Measurements from ENCODE around the gene SF3A2.

SF3A2 gene

DNA sequence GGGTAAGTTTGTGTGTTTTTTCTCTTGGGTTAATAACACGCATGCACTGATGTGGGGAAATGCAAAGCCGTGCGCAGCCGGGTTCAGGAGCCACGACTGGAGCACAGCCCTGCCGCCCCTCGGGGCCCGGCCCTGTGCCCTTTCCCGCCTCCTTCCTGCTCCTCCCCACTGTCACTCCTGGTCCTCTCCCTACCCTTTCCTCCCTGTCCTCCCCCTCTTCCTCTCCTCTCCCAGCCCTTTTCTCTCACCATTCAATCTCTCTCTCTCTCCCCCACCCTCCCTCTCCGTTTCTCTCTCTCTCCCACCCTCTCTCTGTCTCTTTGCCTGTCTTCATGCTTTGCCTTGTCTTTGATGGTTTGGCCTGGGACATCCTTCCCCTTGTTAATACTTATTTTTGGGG, 27.6 kb upstream of the SF3A2 start:
- no peak for DNase-seq

DNA sequence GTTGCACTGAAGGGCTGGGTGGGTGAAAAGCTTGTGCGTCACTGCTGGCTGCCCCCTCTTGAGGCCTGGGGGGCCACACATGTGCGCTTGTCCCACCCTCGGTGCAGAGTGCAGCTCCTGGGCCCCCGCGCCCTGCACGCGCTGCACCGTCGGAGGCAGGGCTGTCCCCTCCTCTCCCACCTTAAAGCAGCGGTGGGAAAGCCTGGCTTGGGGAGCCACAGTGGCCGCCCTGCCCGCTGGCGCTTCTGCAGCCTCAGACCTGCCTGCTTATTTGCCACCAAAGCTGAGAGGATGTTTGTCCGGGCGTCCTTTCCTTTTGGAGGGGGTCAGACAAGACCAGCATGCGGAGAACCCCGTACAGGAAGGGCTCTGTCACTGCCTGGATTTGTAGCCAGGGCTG, 27.2 kb upstream of the SF3A2 start:
- no peak for DNase-seq

DNA sequence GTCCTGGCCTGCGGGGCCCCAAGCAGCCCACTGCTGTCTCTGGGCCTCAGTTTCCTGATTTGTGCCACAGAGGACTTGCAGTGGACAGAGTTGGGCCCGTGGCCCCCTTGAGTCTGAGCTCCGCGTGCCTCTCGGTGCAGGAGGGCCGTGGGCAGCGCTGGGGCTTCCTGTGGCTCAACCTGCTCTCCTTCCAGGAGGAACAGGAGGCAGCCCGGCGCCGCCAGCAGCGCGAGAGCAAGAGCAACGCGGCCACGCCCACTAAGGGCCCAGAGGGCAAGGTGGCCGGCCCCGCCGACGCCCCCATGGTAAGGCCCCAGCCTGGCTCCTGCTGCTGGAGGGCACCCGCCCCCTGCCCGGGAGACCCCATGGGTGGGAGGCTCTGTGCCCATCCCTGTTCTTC, 26.4 kb upstream of the SF3A2 start:
- DNase-seq, result no peak

DNA sequence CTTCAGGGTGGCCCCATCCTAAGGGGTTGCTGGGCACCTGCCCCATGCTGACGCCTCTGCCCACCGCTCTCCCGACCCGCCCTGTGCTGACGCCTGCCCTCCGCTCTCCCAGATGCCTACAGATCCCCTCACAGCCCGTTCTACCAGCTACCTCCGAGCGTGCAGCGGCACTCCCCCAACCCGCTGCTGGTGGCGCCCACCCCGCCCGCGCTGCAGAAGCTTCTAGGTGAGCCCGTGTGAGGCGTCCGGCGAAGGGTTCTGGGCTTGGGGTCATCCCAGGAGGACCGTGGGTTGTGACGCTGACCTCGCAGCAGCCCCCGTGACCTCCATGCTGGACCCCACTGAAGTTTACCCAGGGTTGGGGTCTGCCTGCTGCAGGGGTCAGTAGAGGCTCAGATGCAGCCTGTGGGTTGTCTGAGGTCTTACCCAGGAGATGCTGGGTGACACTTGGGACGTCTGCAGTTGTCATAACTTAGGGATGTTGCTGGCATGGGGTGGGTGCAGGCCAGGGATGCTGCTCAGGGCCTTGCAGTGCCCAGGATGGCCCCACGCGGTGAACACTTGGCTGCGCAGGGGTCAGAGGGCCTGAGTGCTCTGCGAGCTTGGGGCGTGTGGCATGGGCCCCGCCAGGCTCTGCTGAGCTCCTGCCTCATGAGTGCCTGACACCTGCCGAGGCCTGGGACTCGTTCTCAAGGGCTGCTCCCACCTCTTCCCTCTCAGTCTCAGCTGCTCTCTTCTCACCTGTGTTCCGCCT, 25.5 kb upstream of the SF3A2 start:
- no peak for DNase-seq

DNA sequence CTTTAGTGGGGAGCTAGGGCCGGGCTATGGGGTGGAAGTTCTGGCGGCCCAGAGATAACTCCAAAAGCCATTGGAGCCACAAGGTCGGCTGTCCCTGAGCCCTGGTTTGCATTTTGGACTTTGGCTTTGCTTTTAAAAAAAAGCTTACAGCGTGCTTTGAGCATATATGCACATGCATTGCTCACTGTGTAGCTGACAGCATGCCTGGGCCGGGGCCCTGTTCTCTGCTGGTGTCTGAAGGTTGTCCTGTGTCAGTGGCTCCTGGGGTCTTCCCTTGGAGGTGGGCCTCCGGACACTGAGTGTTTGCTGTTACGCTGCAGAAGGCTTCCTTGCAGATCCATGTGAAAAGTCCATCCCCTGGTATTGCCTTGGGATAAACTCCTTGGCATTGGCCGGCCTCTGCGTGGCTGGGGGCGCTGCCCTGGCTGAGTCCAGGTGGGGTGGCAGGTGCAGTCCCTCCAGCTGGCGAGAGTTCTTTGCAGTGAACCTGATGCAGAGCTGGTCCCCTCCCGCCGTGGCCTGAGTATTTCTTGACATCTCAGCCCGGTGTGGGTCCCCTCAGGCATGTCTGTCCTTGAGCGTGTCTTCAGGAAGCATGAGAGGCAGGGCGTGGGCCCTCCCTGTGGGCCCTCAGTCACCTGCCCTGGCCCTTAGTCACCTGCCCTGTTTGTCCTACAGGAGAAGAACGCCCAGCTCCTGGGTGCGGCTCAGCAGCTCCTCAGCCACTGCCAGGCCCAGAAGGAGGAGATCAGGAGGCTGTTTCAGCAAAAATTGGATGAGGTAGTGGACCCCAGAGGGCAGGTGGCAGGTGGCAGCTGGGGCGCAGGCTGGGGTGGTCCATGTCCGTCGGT, 23.5 kb upstream of the SF3A2 start:
- no peak for DNase-seq

DNA sequence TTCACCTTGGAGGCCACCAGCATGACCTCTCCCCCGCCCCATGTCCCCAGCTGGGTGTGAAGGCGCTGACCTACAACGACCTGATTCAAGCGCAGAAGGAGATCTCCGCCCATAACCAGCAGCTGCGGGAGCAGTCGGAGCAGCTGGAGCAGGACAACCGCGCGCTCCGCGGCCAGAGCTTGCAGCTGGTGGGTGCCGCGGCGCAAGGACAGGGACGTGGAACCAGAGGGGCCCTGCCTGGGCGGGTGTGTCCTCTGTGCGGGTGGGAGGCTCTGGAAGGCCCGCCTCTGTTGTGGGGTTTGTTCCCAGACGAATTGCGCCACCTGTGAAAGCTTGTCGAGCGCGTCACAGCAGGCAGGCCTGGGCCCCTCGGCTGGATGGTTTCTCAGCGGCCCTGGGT, 22.8 kb upstream of the SF3A2 start:
- no peak for DNase-seq

DNA sequence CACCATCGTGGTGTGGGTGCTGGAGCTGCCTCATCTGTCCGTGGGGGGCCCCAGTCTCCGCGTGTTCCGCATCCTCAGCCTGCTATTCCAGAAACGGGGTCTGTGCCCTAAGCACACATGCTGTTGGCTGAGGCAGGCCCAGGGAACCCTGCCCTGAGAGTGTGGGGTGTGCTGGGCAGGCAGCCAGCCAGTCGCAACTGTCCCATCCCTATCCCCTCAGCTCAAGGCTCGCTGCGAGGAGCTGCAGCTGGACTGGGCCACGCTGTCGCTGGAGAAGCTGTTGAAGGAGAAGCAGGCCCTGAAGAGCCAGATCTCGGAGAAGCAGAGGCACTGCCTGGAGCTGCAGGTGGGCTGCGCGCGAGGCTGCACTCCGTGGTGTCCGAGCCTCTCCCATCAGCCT, 22.4 kb upstream of the SF3A2 start:
- DNase-seq, result no peak

DNA sequence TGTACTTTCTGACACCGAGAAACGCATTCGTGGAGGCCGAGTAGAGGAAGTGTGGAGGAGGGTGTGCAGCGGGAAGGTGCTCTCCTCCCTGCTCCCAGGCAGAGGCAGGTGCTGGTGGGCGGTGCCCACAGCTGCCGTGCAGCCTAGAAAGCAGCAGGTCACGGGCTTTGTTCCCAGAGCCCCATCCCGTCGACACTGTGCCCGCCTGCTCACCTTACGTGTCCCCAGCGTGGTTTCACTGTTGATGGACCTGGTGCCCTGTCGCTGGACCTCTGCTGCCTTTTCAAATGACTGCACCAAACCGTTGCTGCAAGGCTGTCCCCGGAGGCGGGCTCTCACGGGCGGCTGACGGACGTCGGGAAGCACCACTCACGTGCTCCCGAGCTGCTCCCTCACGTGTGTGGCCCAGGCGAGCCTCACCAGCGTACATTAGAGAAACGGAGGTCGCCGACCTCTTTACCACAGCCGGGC, 21.3 kb upstream of the SF3A2 start:
- no peak for DNase-seq

DNA sequence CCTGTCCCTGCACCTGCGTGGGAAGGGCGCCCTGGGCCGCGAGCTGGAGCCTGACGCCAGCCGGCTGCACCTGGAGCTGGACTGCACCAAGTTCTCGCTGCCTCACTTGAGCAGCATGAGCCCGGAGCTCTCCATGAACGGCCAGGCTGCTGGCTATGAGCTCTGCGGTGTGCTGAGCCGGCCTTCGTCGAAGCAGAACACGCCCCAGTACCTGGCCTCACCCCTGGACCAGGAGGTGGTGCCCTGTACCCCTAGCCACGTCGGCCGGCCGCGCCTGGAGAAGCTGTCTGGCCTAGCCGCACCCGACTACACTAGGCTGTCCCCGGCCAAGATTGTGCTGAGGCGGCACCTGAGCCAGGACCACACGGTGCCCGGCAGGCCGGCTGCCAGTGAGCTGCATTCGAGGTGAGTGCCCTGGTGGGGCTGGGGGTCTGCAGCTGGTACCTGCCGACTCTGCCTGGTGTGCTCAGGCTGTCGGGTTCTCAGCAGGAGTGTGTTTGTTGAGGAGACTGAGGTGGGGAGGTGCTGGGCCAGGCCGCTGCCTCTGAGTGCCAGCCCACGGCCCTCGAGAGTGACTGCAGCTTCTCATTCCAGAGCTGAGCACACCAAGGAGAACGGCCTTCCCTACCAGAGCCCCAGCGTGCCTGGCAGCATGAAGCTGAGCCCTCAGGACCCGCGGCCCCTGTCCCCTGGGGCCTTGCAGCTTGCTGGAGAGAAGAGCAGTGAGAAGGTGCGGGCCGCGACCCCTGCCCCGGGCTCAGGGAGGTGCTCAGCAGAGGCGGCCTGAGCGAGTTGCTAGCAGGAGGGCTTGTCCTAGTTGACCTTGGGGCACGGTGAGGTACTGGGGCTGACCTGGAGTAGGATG, 20.0 kb upstream of the SF3A2 start:
- no peak for DNase-seq

DNA sequence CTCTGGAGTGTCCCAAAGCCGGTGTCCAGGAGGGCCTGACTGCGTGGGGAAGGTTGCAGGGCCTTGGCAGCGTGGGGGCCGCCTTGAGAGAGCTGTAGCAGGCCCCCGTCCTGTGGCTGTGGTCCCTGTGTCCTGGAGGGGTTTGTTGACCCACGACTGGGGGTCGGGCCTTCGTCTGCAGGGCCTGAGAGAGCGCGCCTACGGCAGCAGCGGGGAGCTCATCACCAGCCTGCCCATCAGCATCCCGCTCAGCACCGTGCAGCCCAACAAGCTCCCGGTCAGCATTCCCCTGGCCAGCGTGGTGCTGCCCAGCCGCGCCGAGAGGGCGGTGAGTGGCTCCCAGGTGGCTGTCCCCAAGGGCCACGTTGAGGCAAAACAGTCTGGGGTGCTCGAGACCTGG, 19.0 kb upstream of the SF3A2 start:
- DNase-seq, result no peak

DNA sequence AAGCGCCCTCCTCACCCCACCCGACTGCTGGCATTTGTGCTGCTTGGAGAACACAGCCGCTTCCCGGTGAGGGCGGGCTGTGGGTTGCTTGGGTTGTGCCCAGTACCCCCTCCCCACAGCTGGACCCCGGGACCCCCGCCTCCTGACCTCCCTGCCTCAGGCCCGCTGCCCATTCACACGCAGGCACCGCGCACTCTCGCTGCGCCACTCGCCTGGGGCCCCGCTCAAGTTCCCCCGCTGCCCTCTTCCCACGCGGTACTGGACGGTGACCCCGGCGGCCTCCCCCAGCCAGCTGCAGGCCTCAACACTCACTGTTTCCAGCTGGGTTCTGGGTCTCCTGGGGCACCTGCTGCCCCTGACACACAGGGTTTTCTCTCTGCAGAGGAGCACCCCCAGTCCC, 16.9 kb upstream of the SF3A2 start:
- no peak for DNase-seq

DNA sequence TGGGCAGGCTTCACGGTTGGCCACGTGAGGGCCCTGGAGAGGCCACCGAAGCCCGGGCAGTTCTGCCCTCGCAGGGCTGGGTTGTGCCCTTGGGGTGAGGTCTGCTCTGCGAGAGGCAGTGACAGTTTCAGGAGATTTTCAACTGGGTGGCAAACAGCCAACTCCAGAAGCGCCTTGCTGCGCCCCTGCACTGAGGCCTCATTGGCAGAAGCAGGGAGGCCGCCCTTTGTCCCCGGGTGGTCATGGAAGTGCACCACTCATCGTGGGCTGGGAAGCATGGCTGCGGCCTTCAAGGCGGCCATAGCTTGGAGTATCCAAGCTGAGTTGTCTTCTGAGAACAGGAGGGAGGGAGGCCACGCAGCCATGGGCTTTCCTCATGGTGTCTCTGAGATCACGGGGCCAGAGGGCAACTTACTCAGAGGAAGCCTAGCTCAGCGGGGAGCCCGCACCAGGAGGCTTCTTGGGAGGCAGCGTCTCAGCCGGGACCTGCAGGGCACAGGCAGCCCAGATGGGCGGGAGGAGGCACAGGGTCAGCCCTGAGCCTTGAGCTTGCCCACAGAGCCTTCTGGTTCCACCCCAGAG, 15.3 kb upstream of the SF3A2 start:
- DNase-seq, result no peak

DNA sequence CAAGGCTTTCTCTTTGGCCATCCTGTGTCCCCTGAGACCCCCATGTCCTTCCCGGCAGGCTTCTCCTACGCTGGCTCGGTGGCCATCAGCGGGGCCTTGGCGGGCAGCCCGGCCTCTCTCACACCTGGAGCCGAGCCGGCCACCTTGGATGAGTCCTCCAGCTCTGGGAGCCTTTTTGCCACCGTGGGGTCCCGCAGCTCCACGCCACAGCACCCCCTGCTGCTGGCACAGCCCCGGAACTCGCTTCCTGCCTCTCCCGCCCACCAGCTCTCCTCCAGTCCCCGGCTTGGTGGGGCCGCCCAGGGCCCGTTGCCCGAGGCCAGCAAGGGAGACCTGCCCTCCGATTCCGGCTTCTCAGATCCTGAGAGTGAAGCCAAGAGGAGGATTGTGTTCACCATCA, 14.7 kb upstream of the SF3A2 start:
- DNase-seq, result no peak

DNA sequence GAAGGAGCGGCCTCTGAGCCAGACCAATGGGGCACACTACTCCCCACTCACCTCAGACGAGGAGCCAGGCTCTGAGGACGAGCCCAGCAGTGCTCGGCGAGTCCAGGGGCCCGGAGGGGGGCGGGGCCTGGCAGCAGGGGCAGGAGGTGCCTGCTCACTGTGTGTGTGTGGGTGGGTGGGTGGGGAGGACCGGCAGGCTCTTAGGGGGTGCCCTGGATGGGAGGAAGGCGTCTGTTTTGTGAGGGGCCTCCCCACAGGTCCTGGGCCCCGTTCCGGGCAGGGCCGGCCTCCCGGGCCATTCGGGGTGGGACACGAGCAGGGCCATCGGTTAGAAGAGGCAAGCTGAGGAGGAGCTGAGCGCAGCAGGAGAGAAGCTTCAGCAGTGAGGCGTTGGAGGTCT, 13.2 kb upstream of the SF3A2 start:
- DNase-seq, result no peak

DNA sequence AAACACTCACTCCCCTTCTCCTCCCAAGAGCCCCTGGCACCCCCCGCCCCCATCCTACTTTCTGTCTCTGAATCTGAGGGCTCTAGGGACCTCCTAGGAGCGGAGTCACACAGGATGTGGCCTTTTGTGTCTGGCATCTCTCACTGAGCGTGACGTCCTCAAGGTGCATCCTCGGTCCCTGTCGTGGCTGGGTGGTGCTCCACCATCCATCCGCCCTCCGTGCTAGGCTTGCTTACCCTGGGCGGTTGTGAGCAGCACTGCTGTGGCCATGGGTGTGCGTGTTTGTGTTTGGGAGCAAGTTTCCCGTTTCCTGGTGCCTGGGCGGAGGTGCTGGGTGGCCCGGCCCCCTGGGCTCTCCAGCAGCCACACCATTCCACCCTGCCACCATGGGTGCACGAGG, 12.7 kb upstream of the SF3A2 start:
- no peak for DNase-seq

DNA sequence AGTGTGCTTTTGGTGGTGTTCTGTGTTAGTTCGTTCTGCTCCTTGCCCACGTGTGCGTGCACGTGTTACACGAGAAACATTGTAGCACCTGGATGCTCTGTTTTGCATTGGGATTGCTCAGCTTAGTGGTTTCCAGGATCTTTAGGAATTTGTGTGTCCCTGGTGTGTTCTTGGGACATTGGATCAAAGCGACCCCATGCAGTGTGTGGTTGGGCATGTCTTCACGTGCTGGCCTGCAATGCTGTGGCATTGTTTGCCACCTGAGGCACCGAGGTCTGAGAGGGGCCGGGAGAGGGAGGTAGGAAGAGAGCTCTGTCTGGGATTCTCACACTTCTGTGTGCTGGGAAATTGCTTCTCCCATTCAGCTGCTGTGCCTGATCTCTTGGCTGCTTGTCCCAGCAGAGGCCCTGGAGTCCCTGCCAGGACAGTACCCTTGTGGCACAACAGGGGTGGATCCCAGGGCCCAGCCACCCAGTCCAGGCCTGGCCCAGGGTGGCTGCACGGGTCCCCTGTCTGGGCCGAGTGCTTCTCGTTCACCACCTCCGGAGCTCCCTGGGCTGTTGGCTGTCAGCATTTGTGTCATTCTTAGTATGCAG, 11.8 kb upstream of the SF3A2 start:
- DNase-seq, result no peak

DNA sequence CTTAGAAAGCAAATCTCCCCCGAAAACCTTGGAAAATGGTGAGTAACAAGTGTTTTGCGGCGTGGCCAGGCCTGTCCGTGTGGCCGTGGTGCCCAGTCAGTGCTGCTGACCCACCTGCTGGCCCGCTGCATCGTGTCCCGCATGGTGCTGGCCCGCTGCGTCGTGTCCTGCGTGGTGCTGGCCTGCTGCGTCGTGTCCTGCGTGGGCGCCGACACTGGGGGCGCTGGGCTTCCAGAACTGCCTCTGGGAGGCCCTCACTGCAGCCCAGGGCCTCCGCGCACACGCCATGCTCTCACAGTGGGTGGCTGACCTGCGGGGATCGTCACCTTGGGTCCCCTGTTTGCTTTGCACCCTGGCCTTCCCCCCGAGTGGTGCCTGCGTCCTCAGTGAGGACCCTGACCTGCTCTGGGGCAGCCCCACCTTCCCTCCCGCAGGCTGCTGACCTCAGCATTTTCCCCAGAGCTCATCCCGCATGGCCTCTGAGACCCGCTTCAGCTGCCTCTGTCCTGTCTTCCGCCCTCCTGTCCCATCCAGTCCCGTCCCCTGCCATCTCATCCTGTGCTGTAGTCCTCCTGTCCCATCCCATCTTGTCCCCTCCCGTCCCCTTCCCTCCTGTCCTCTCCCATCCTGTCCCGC, 11.1 kb upstream of the SF3A2 start:
- no peak for DNase-seq

DNA sequence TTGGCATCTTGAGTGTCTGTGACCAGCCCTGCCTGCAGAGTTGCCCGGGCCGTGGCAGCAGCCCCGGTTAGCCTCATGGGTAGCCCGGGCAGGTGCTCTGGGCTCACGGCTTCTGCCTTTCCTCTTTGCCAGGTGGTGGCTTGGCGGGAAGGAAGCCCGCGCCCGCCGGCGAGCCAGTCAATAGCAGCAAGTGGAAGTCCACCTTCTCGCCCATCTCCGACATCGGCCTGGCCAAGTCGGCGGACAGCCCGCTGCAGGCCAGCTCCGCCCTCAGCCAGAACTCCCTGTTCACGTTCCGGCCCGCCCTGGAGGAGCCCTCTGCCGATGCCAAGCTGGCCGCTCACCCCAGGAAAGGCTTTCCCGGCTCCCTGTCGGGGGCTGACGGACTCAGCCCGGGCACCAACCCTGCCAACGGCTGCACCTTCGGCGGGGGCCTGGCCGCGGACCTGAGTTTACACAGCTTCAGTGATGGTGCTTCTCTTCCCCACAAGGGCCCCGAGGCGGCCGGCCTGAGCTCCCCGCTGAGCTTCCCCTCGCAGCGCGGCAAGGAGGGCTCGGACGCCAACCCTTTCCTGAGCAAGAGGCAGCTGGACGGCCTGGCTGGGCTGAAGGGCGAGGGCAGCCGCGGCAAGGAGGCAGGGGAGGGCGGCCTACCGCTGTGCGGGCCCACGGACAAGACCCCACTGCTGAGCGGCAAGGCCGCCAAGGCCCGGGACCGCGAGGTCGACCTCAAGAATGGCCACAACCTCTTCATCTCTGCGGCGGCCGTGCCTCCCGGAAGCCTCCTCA, 10.4 kb upstream of the SF3A2 start:
- DNase-seq, result no peak

DNA sequence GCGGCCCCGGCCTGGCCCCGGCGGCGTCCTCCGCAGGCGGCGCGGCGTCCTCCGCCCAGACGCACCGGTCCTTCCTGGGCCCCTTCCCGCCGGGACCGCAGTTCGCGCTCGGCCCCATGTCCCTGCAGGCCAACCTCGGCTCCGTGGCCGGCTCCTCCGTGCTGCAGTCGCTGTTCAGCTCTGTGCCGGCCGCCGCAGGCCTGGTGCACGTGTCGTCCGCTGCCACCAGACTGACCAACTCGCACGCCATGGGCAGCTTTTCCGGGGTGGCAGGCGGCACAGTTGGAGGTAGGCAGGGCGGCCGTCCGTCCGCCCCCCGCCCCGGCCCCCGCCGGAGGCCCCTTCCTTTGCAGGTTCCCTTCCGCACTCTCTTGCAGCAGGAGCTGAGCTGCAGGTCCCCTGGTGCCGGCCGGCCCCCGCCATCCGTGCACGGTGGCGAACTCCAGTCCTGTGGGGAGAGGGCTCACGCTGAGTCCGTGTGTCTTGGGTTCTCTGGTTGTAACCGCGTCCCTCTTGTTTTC, 9.7 kb upstream of the SF3A2 start:
- no peak for DNase-seq

DNA sequence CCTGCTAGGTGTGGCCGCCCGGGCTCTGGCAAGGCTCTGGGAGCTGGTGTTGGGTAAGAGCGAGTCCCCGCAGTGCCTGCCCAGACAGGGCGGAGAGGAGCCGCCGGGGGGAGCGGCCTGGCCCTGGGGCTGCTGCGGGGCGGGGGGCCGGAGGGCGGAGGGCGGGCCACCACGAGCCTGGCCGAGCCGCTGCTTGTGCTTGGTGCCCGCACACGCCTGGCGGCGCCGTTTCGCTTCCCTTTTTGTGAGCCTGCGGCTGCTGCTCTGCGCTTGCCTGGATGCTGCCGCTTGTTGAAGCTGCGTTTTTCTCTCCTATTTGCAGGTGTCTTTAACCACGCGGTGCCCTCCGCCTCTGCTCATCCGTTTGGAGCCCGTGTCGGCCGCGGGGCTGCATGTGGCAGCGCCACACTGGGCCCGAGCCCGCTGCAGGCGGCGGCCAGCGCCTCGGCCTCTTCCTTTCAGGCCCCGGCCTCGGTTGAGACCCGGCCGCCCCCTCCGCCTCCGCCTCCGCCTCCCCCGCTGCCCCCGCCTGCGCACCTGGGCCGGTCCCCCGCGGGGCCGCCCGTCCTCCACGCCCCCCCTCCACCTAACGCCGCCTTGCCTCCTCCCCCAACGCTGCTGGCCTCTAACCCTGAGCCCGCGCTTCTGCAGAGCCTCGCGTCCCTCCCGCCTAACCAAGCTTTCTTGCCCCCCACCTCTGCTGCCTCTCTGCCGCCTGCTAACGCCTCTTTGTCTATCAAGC, 9.0 kb upstream of the SF3A2 start:
- DNase-seq, result no peak
